Measurements from ENCODE around the gene SHLD2.
"Not testable (repeated sequence)": the region's sequence is repeated elsewhere in the genome, so short reads cannot be mapped to it uniquely, and the experiment has no call there.

- TF ChIP-seq POLR2AphosphoS5 (IDR thresholded peaks at IDR 0.05; ENCODE audit: borderline replicate concordance, low read depth, low read length); EZH2 (IDR thresholded peaks at IDR 0.05); FOXP2 (optimal IDR thresholded peaks at IDR 0.05; ENCODE audit: control extremely low read depth, extremely low read length, insufficient read depth): not testable (repeated sequence)
These were observed 118.8 kb downstream of the SHLD2 start for GRCh38 chr10:87213806-87214205.

Data from SK-N-MC (cell line).